Spleen (tissue), 11 donors: ENCODE measurements around the gene PADI4. TPM values are rescaled to one million over a fixed set of nuclear protein-coding genes. Genes with fewer than 3 reads are reported as not detected.

Experiments used
- DNase-seq: peaks from one replicate; pipeline ENCODE4 v3.0.0-alpha.2; 2020
- H3K27ac ChIP-seq, 8 donors: fragments of 200-600 bp; sonication (generic) in 7 of 8; 1 replicate in 4 of 8; 2 replicates in 4 of 8; pipeline versions ENCODE4 v1.5.0 to v1.8.0; 2016 to 2021; ENCODE audit warnings: inconsistent platforms in 4 of 8, mild to moderate bottlenecking in 4 of 8, moderate library complexity in 1 of 8
- H3K27me3 ChIP-seq, 7 donors: fragments of 200-600 bp; sonication (generic) in 6 of 7; replicated peaks in 1 of 7; 1 replicate in 4 of 7; 2 replicates in 3 of 7; pipeline versions ENCODE4 v1.5.0 to v1.8.0; 2016 to 2021; ENCODE audit warnings: inconsistent platforms in 3 of 7, mild to moderate bottlenecking in 1 of 7
- H3K36me3 ChIP-seq, 6 donors: fragments of 200-600 bp; sonication (generic) in 5 of 6; 1 replicate in 4 of 6; 2 replicates in 2 of 6; pipeline versions ENCODE4 v1.5.0 to v1.8.0; 2016 to 2021; ENCODE audit warnings: inconsistent platforms in 2 of 6
- H3K4me1 ChIP-seq, 6 donors: fragments of 200-600 bp; sonication (generic) in 5 of 6; 1 replicate in 3 of 6; 2 replicates in 3 of 6; pipeline versions ENCODE4 v1.5.0 to v1.8.0; 2016 to 2021; ENCODE audit warnings: inconsistent platforms in 3 of 6
- H3K4me3 ChIP-seq, 8 donors: fragments of 200-600 bp; sonication (generic) in 7 of 8; 1 replicate in 4 of 8; 2 replicates in 4 of 8; pipeline versions ENCODE4 v1.5.0 to v1.8.0; 2016 to 2021; ENCODE audit warnings: inconsistent platforms in 4 of 8, mild to moderate bottlenecking in 4 of 8, moderate library complexity in 2 of 8
- H3K9me3 ChIP-seq, 8 donors: fragments of 200-600 bp; sonication (generic) in 7 of 8; 1 replicate in 4 of 8; 2 replicates in 4 of 8; pipeline versions ENCODE4 v1.5.0 to v1.8.0; 2016 to 2021; ENCODE audit warnings: inconsistent platforms in 4 of 8
- POLR2A ChIP-seq, 3 donors: fragments of 450-650 bp; IDR thresholded peaks; one replicate each; pipeline ENCODE4 v1.5.1; 2017; ENCODE audit warnings: antibody characterized with exemption in 3 of 3, mild to moderate bottlenecking in 1 of 3
- POLR2AphosphoS5 ChIP-seq, 3 donors: sonication (generic); formaldehyde crosslinking; IDR thresholded peaks; one replicate each; pipeline ENCODE4 v1.5.1; 2017; ENCODE audit warnings: antibody characterized with exemption in 3 of 3
- WGBS, 5 donors: extraction: QIAGEN DNeasy Blood & Tissue Kit in 3 of 5; methylation state at CpG; one replicate each; pipeline versions ENCODE4 v1.1.5 to v1.1.7; 2013 to 2018; 5-methylcytosine and 5-hydroxymethylcytosine counted together
- intact Hi-C: fragments of 100-400 bp; cut with DNase I; formaldehyde crosslinking; loops from one replicate; pipeline ENCODE4 v1.15.0; 2023; ENCODE audit warnings: low total_unique reads
- polyA plus RNA-seq, 3 donors: library from polyadenylated mRNA; stranded (reverse); fragments of 200-250 nt; gene quantifications; one replicate each; pipeline ENCODE4 v1.2.1, GENCODE V29; 2013
- total RNA-seq, 7 donors: library from RNA; depleted of rRNA in 3 of 7; stranded (reverse); fragments of >200 nt in 3 of 7; fragmentation: NEBNext Ultra II Directional in 4 of 7; extraction: Animal tissue kit (Norgen Biotek cat#: 25700) in 4 of 7; gene quantifications; one replicate each; pipeline versions ENCODE4 v1.1.0 to v1.2.1, GENCODE V29; 2016 to 2021
- TF ChIP-seq, protein P1 (sequence below), 11 experiments: fragments of 200-600 bp in 7 of 11; fragments of 450-650 bp in 4 of 11; sonication (generic) in 4 of 11; IDR thresholded peaks in 8 of 11; conservative IDR thresholded peaks in 3 of 11; 1 replicate in 7 of 11; 2 replicates in 4 of 11; pipeline versions ENCODE4 v1.4.0 to v1.8.0; 2016 to 2021; ENCODE audit warnings: antibody characterized with exemption in 11 of 11, inconsistent platforms in 4 of 11, mild to moderate bottlenecking in 1 of 11
- donor health status: healthy with polysubstance abuse.
- donor health status: DM: no; HTN: no; CAD: no; lungs with moderate emphysema.
- donor health status: DM: no; HTN: no; CAD: no.
- donor health status: Bipolar disorder and iron deficiency.
- donor health status: healthy.
- donor health status: DM: no; HTN: no; CAD: no.
- donor health status: DM: yes; HTN: yes; CAD: no.

Gene PADI4
- total and polyA plus RNA-seq, 10 donors, result 5.1 to 122 (median 19.8) TPM

- Histone ChIP-seq H3K9me3 (no peaks in the 10 kb centered on the region), H3K27ac (no peak overlapping the region), H3K27me3 (peaks cover 0 to 47% (median 0%) of the 10 kb centered on the region in 7 donors), H3K4me3 (no peak overlapping the region), H3K4me1 (no peaks in the 10 kb centered on the region), H3K36me3 (no peaks in the 10 kb centered on the region)
- intact Hi-C loops, result no loop called here
- no peak for TF ChIP-seq POLR2AphosphoS5 (IDR thresholded peaks at IDR 0.05)
- TF ChIP-seq, protein P1, sequence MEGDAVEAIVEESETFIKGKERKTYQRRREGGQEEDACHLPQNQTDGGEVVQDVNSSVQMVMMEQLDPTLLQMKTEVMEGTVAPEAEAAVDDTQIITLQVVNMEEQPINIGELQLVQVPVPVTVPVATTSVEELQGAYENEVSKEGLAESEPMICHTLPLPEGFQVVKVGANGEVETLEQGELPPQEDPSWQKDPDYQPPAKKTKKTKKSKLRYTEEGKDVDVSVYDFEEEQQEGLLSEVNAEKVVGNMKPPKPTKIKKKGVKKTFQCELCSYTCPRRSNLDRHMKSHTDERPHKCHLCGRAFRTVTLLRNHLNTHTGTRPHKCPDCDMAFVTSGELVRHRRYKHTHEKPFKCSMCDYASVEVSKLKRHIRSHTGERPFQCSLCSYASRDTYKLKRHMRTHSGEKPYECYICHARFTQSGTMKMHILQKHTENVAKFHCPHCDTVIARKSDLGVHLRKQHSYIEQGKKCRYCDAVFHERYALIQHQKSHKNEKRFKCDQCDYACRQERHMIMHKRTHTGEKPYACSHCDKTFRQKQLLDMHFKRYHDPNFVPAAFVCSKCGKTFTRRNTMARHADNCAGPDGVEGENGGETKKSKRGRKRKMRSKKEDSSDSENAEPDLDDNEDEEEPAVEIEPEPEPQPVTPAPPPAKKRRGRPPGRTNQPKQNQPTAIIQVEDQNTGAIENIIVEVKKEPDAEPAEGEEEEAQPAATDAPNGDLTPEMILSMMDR (IDR thresholded peaks at IDR 0.05 in 8 of 11, conservative IDR thresholded peaks at IDR 0.05 in 3 of 11), result no peak
- TF ChIP-seq POLR2A (IDR thresholded peaks at IDR 0.05), result no peak
- DNase-seq, result no peak
- WGBS, 5 donors, result 72 to 100% (median 86%) methylated on average over 1 to 2 of the region's 2 CpGs
Measured at GRCh38 chr1:17381161-17381560, 73.2 kb downstream of the PADI4 start.

GRCh38 chr1:17392199-17392740 is 84.3 kb downstream of the PADI4 start:
- Histone ChIP-seq H3K9me3 (no peaks in the 10 kb centered on the region), H3K36me3 (no peaks in the 10 kb centered on the region), H3K27ac (no peak overlapping the region), H3K4me3 (no peak overlapping the region), H3K27me3 (peaks cover 0 to 11% (median 0%) of the 10 kb centered on the region in 7 donors), H3K4me1 (no peaks in the 10 kb centered on the region)
- no peak for DNase-seq
- TF ChIP-seq POLR2A (IDR thresholded peaks at IDR 0.05), result no peak
- TF ChIP-seq, protein P1 (IDR thresholded peaks at IDR 0.05 in 8 of 11, conservative IDR thresholded peaks at IDR 0.05 in 3 of 11), result no peak
- no peak for TF ChIP-seq POLR2AphosphoS5 (IDR thresholded peaks at IDR 0.05)
- intact Hi-C loops, result no loop called here
- WGBS, 5 donors, result 63 to 73% (median 72%) methylated on average over 9 to 10 of the region's 10 CpGs

GRCh38 chr1:17393230-17393629 is 85.2 kb downstream of the PADI4 start:
- DNase-seq, result no peak
- WGBS, 5 donors, result 55 to 70% (median 59%) methylated on average over 8 of the region's 8 CpGs
- TF ChIP-seq, protein P1 (IDR thresholded peaks at IDR 0.05 in 8 of 11, conservative IDR thresholded peaks at IDR 0.05 in 3 of 11), result no peak
- no peak for TF ChIP-seq POLR2A (IDR thresholded peaks at IDR 0.05)
- no peak for TF ChIP-seq POLR2AphosphoS5 (IDR thresholded peaks at IDR 0.05)
- Histone ChIP-seq H3K4me3 (no peak overlapping the region), H3K27ac (no peak overlapping the region), H3K4me1 (no peaks in the 10 kb centered on the region), H3K36me3 (no peaks in the 10 kb centered on the region), H3K27me3 (peaks cover 0 to 11% (median 0%) of the 10 kb centered on the region in 7 donors), H3K9me3 (no peaks in the 10 kb centered on the region)
- intact Hi-C loops, result no loop called here

GRCh38 chr1:17397910-17398695 is 90.1 kb downstream of the PADI4 start:
- Histone ChIP-seq H3K36me3 (no peaks in the 10 kb centered on the region), H3K27me3 (no peaks in the 10 kb centered on the region), H3K9me3 (no peaks in the 10 kb centered on the region), H3K4me1 (no peaks in the 10 kb centered on the region), H3K4me3 (no peak overlapping the region), H3K27ac (no peak overlapping the region)
- intact Hi-C loops, result no loop called here
- TF ChIP-seq, protein P1 (IDR thresholded peaks at IDR 0.05 in 8 of 11, conservative IDR thresholded peaks at IDR 0.05 in 3 of 11), result no peak
- TF ChIP-seq POLR2AphosphoS5 (IDR thresholded peaks at IDR 0.05) (no peak), POLR2A (IDR thresholded peaks at IDR 0.05) (no peak)
- WGBS, 5 donors, result 69 to 84% (median 76%) methylated on average over 5 to 7 of the region's 7 CpGs
- DNase-seq, result no peak
